ENCODE measurements around the gene CTNNA3.

The CTNNA3 gene

DNA sequence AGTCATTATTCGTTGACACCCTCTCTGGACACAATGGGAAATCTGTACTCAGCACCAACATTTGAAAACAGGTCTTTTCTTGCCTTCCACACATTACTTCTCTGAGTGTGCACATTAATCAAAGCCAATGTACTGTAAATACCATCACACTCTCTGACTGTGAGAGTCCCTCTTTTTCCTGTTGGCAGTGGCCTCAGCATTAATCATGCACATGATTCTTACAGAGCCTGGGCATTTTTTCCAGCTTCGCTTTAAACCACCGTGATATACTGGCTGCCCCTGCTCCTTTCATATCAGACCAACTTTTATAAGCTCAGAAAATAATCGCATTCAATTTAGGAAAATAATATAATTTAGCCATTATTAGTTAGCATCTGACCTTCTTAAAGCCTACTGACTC lies 1689.6 kb downstream of the CTNNA3 start:
- DNase-seq: no peak

GRCh38 chr10:65993451-65993850 lies 1702.5 kb downstream of the CTNNA3 start:
- DNase-seq: no peak

DNA sequence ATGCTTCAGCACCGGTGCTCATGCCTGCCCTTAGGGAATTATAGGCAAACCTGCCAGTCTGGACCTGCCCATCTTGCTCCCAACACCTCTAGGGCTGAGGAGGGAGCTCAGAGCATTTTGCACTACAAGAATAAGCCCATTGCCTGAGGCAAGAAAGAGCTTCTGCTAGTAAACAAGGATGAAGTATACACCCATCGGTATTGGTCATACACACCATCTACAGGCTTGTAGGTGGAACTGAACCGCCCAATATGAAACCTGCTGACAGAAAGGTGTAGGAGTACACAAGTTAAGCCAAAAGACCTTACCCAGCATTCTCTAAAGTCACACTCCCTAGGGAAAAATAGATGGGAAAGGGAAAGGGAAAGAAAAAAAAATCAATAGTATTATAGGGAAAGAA lies 1727.1 kb downstream of the CTNNA3 start:
- no peak for DNase-seq

GRCh38 chr10:65968437-65968836 lies 1727.6 kb downstream of the CTNNA3 start:
- DNase-seq: no peak

- no peak for DNase-seq
These were observed 1731.8 kb downstream of the CTNNA3 start for GRCh38 chr10:65964205-65964604.

GRCh38 chr10:65952086-65952485 lies 1743.9 kb downstream of the CTNNA3 start:
- DNase-seq: no peak

- no peak for DNase-seq
These were observed 1745.9 kb downstream of the CTNNA3 start for GRCh38 chr10:65950075-65950474.

DNA sequence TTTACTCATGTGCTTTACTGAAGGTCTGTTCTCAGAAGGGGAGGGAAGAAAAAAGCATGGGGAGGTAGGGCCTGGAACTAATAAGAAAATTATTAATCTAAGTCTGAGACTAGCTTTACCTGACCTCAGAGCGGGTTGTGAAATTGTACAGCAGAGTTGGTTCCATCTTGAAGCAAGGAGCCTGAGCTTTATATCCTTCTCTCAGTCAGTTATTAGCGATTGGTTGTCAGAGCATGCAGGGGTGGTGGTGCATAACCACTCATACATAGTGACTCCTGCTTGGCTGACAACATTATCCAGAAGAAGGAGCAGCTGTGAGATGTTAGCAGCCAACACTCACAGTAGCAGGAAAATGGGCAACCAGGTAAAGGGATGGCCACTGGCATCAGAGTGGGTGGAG lies 1746.5 kb downstream of the CTNNA3 start:
- no peak for DNase-seq

- DNase-seq: no peak
These were observed 1750.9 kb downstream of the CTNNA3 start for GRCh38 chr10:65945061-65945460.

DNA sequence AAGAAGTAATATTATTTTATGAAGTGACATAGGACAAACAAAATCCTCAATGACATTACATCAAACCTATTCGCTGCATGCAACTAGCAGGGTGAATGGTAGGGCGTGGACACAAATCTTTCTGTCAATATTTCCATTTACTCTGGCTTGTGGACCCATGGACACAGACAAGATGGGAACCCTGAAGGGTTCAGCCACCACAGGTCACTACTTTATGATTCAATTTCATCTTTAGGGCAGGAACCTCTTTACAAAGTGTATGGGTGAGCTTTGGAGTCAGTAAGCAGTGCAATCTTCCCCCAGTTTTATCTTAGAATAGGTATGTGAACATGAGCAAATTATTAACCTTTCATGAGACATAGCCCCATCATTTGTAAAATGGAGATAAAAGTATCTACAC lies 1752.5 kb downstream of the CTNNA3 start:
- no peak for DNase-seq

- no peak for DNase-seq
These were observed 1755.0 kb downstream of the CTNNA3 start for GRCh38 chr10:65940816-65941662.

DNA sequence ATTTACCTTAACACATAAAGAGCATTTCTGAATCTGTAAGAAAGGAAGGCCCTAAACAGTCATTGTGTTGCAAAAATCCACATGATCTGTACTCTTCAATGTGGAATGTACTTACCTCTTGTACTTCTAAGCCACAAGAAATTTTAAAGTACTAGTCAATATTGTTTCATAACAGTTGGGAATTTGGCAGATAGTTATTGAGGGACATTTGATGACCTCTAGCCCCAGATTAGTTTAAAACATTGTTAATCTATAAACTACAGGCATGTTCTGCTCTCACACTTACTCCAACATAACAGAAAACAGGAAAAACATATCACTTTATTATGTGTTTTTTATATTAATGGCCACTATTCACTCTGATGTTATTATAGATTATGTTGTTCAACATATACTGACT lies 1755.9 kb downstream of the CTNNA3 start:
- DNase-seq: no peak

DNA sequence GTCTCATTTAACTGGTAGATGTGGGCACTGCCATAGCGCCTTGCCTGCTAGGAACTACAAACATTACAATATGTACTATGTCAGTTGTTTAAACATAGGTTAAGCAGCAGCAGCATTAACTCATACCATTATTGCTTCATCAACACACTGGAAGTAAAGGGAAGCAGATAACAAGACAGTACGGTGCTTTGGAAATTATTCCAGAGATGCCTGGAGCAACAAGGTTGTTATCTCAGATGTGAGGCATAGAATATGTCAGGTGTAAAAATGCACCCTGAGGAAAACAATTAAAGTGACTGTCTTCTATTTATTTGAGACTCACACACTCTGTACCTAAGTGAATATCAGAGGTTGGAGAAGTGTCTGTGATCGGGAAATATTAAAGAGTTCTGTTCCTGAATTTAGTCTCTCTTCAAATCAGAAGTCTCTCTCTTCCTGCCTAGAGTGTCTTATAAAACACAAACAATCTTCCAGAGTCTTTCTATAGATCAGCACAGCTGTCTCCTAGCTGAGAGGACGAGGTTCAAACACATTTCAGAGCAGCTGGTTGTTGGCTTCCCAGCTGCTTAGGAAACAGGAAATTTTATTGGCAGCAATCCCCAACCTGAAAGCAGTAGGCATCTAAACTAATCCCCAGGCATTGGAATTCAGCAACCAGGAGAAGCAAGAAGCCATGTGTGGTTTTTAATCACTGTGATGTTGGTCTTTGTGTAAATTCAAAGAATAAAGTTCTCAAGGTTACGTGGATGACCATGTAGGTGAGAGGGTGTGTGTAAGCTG lies 1764.5 kb downstream of the CTNNA3 start:
- DNase-seq: no peak

DNA sequence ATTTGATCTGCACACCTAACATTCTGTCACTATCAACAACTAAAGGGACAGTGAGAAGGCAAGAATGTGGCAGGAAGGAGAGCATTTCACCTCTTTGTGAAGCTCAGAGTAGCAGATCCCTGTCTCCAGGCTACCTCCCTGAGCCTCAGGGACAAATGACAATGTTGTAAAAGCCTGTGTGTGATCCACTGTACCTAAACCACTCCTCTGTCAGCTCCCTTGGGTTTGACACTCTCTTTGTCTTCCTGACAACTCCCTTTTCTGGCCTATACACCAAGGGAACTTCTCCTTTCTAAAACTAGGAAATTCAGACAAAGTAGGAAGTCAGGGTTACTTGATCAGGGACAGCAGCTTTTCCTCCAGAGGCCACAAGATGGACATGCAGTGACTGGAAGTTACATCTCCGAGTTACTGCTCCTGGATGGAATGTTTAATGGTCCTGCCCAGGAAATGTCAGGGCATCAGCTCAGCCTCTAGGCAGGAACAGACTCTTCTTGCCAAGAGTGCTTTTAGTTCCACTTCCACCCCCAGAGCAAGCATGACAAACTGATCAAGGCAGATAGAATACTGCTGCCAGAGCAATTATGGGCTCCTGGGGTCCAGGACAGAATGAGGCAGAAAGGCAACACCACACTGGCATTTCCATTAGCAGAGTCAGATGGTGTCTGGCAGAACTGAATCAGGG lies 1784.7 kb downstream of the CTNNA3 start:
- no peak for DNase-seq

- no peak for DNase-seq
These were observed 1785.8 kb downstream of the CTNNA3 start for GRCh38 chr10:65910209-65910608.

GRCh38 chr10:65907199-65907712 lies 1788.7 kb downstream of the CTNNA3 start:
- no peak for DNase-seq

DNA sequence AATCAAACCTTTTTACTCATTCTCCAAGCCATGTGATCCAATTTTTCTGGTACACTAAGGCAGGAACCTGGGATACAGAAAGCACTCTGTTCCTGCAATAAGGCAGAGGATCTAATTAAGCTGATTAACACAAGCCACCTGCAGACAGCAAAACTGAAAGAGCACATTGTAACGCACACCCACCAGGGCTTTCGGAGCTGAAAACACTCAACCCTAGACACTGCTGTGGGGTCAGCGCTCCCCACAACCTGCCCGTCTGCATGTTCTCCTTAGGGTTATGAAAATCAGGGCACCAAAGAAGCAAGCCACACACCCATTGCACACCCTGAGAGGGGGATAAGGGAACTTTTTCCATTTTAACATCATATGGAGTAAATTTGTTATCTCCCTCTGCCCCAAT lies 1792.4 kb downstream of the CTNNA3 start:
- no peak for DNase-seq

DNA sequence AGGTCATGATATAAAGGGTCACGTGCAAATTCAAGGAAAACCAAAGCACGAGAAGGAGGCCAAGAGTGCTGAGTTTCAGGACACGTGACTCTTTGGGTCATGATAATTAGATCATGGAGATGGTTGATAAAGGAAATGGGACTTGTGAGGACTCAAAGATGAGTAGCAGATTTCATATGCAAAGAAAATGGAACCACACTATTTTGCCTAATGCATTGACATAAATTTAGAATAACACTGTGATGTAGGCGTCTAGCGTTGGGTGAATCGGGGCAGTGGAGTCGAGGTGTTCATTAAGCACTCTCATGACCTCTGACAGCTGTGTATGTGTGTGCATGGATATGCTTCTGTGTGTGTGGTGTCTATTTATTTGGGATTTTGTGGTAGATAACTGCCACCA lies 1795.7 kb downstream of the CTNNA3 start:
- no peak for DNase-seq

DNA sequence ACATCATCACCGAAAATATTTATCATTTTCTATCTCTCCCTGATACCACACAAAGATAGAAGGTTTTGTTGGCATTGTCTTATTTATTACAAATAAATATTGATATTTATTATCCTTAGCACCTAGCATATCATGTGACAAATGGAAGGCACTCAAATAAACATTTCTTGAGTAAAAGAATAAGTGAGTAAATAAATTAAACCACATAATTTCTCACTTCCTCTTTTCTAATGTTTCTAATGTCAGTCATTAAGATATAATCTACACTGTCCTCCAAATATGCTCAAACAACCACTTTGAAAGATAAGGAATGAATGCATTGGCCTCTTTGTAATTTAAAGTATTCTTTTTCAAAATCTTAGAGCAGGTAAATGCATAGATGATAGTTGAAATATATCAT lies 1797.9 kb downstream of the CTNNA3 start:
- no peak for DNase-seq

GRCh38 chr10:65894961-65895360 lies 1801.0 kb downstream of the CTNNA3 start:
- DNase-seq: no peak

DNA sequence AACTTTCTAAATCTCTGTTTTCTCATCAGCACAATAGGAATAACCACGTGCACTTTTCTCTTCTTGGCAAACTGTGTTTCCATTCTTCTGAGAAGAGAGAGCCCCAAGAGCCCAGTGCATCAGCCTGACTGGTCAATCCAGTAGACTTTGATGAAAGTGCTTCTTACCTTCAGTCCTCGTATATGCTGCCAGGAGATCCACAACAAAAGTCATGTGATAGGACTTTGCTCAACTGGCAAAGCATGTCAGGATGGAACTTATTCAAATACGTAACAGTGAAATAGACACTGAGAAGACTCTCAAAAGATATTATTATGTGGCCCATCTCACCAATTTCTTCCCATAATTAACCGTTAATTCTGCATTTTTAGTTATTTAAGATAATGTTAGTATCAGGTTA lies 1801.6 kb downstream of the CTNNA3 start:
- no peak for DNase-seq

DNA sequence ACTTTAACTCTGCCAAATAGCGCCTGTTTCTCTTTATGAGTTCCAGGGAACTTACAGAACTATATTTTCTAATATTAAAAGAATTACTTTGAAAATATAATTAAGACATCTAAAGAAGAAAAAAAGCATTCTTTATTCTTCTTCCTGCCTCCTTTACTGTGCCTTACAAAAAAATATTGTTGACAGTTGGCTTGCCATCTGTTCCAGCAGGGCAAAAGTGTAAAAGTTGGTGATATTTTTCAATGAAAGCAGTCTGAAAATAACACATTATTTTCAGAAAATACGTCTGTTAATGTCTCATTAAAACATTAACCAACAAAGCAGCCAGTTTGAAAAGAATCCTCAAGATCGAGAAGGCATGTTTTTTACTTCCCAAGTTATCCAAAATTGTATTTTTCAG lies 1802.3 kb downstream of the CTNNA3 start:
- no peak for DNase-seq

GRCh38 chr10:65892284-65892683 lies 1803.7 kb downstream of the CTNNA3 start:
- no peak for DNase-seq

All from CD4-positive, alpha-beta T cell treated with Interleukin-10 for 1 hour (primary cell).